SU-DHL-6 (cell line): Measurements from ENCODE around the gene EOMES.

ENCODE experiments used
- CTCF ChIP-seq: fragments of 200-600 bp; sonication (generic); IDR thresholded peaks from one replicate; pipeline ENCODE4 v1.5.1; 2017; ENCODE audit warnings: antibody characterized with exemption, mild to moderate bottlenecking, low read length, moderate library complexity; ENCODE audit not compliant: insufficient read depth, poor library complexity, severe bottlenecking
- EZH2phosphoT487 ChIP-seq: fragments of 200-600 bp; sonication (generic), shearing (Covaris generic); conservative IDR thresholded peaks from 2 replicates; pipeline ENCODE4 v1.6.1; 2018; ENCODE audit warnings: mild to moderate bottlenecking, antibody characterized with exemption, low read length, moderate library complexity, mixed read lengths

DNA sequence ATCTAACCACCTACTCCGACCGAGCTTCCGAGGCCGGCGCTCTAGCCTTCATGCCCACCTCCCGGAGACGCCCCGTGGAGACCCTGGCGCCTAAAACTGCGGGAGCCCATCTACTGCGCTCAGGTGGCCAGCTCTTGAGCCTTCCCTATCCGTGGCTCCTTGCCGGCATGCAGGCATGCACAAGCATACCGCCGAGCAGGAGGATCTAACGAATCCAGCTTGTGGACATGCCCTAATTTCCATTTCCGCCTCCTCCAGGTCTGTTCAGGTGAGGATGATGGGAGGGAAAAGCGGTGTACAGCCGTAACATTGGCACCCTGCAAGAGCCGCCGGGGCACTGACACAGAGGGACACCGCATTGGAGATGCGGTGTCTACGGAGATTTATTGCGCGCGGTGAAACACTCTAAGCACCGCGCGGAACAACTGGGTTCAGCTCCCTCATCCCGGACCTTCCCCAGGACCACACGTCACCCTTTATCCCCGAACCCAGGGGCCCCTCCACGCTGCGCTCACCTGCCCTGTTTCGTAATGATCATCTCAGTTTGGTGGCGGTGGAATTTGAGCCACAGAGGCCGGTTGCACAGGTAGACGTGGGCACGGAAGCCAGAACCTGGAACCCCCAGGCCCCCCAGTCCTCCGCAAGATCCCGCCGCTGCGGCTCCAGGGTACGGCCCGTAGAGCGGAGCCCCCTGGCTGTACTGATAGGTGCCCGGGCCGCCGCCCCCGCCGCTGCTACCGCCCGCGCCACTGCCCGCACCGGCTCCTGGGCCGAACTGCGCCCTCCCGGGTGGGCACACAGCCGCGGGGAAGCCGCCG, 1.0 kb downstream of the EOMES start:
- no peak for TF ChIP-seq EZH2phosphoT487
- TF ChIP-seq CTCF, result no peak
